D721Med (cell line): ENCODE results near the gene MMEL1.

Experiments used
- DNase-seq: peaks from one replicate; pipeline ENCODE4 v3.0.0; 2011; ENCODE audit warnings: low spot score; ENCODE audit not compliant: insufficient read length
- FAIRE-seq: peaks from 2 replicates; lab custom pipeline; 2011; peaks lifted over from hg19 to GRCh38; lab: Jason Lieb, UNC
- TF ChIP-seq, protein P1 (sequence below): IDR thresholded peaks from 2 replicates; pipeline ENCODE4 v1.5.1; 2012; ENCODE audit warnings: mild to moderate bottlenecking, control low read depth; ENCODE audit not compliant: insufficient read depth; ENCODE audit errors: missing control alignments

Gene MMEL1

DNA sequence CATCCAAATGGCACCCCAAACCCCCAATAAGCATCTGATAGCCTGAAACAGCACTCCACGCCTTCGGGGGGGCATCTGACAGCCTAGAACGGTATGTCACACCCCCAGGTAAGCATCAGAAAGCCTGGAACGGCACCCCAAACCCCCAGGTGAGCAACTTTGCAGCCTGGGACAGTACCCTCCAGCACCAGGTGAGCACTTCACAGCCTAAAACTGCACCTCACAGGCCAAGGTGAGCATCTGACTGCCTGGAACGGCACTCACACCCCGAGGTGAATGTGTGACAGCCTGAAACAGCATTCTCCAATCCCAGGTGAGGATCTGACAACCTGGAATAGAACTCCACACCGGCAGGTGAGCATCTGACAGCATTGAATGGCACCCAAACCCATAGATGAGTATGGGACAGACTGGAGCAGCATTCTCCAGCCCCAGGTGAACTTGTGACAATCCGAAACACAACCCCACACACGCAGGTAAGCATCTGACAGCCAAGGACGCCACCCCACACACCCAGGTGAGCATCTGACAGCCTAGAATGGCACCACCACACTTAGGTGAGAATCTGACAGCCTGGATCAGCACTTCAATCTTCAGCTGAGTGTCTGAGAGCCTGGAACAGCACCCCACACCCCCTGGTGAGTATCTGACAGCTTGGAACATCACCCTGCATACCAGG, 18.3 kb upstream of the MMEL1 start:
- TF ChIP-seq, protein P1, sequence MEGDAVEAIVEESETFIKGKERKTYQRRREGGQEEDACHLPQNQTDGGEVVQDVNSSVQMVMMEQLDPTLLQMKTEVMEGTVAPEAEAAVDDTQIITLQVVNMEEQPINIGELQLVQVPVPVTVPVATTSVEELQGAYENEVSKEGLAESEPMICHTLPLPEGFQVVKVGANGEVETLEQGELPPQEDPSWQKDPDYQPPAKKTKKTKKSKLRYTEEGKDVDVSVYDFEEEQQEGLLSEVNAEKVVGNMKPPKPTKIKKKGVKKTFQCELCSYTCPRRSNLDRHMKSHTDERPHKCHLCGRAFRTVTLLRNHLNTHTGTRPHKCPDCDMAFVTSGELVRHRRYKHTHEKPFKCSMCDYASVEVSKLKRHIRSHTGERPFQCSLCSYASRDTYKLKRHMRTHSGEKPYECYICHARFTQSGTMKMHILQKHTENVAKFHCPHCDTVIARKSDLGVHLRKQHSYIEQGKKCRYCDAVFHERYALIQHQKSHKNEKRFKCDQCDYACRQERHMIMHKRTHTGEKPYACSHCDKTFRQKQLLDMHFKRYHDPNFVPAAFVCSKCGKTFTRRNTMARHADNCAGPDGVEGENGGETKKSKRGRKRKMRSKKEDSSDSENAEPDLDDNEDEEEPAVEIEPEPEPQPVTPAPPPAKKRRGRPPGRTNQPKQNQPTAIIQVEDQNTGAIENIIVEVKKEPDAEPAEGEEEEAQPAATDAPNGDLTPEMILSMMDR, result no peak
- DNase-seq (no peak), FAIRE-seq (no peak)

DNA sequence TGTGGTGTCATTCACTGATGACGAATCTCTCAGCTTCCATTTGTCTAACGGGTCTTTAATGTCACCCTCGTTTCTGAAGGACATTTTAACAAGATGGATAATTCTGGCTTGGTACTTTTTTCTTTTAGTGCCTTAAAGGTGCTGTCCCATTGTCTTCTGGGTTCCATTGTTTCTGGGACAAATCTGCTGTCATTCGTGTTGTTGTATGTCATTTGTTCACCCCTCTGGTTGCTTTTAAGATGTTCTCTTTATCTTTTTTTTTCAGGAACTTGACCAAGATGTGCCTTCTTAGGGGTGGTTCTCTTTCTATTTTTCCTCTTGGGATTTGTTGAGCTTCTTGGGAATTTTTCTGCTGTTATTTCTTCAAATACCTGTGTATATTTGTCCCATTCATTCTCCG, 14.0 kb upstream of the MMEL1 start:
- DNase-seq (no peak), FAIRE-seq (no peak)
- TF ChIP-seq, protein P1, result no peak

DNA sequence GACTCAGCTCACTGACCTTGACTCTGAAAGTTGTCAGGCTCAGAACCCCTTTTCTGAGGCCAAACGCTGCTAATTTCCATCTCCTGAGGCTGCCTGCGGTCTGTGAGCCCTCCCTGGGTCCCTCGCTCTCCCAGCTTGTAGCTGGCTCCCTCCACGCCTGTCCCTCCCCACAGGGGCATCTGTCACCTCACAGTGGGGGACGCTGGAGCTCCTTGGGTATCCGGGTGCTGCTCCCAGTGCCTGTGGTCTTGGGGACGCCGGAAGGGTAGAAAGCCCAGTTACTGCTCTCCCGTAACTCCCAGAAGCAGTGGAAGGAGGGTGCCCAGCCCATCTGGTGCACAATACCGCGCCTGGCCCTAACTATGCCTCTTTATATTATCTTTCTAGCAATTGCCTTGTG, 13.0 kb upstream of the MMEL1 start:
- TF ChIP-seq, protein P1, result no peak
- no peak for DNase-seq
- FAIRE-seq, result no peak

DNA sequence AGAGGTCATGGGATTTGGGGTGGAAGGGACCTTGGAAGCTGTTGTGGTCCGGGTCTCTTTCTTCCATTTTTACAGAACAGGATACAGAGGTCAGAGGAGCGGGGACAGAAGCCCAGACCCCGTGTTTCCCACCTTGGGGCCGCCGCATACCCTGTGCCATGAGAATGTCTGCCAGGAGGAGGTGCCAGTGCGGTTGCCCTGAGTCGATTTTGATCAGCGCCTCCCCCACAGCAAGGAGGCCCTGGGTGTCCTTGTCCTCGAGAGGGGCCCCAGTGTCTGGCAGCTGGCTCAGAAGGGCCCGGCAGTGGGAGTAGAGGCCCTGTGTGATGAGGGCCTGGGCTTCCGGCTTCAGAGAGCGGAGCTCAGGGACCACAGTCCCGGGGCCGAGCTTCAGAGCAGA, 12.3 kb upstream of the MMEL1 start:
- TF ChIP-seq, protein P1, result no peak
- FAIRE-seq (no peak), DNase-seq (no peak)

DNA sequence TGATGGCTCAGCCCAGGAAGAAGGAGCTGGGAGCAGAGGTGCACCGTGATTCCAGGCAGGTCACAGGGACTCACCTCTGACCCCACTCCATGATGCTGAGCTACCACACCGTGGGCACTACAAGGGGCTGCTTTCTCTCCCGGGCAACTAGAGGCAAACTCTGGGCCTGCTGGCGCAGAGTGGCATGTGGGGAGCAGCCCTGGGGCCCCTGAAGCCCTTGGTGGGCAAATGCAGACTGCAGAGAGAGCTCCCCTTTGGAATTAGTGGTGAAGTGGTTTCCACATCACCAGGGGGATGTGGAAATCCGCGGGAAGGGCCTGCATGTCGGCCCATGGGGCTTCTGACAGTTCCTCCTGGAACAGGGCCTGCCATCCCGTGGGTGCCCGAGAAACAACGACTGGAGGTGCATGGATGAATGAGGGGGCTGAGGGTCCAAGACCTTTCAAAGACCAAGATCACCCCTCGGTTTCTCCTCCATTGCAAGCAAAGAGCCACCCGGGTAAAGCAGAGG, 11.8 kb upstream of the MMEL1 start:
- DNase-seq (no peak), FAIRE-seq (no peak)
- TF ChIP-seq, protein P1, result no peak

DNA sequence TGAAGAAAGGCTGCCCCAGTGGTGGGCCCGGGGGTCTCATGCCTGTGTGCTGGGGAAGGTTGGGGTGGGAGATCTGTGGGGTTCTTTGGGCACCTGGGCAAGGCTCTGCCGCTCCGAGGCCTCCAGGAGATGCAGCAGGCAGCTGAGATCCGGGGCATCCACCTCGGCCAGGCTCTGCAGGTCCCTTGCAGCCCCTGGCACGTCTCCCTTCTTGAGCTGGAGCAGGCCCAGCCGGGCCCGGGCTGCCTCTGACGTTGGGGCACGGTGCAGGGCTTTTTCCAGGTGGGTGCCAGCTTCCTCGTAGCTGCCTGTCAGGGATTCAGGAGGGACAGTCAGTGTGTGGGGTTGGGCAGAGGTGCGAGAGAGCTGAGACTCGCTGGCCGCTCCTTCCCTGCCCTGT, 11.4 kb upstream of the MMEL1 start:
- DNase-seq (no peak), FAIRE-seq (no peak)
- TF ChIP-seq, protein P1, result no peak

DNA sequence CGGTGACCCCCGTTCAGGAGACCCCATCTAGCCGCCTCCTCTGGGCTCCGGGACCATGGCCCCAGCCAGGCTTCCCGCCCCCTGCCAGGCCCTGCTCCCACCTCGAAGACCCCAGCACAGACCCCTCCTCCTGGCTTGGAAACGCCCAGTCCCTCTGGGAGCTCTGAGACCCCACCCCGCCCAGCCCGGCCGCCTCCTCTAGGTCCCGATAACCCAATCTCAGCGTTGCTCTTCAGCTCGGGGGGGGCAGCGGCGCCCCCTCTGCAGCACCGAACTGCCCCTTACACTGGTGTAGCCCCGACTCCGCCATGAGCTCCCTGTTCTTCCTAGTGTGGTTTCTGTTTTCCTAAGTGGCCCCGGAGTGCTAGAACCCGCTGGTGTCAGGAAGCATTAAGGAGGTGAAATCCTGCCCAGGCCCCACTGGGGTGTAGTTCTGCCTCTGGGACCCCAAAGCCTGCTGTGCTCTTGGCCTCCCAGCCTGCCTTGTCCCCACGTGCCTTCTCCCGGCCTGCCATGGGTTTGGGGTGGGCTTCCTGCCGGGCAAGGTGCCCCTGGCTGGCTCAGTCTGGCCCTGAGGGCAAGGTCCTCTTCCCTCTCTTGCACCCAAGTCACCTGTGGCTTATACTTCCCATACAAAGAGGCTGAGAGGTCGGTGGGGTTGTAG, 10.7 kb upstream of the MMEL1 start:
- FAIRE-seq, result no peak

More for the DNA sequence above, 10.7 kb upstream of the MMEL1 start:
- TF ChIP-seq, protein P1, result no peak
- DNase-seq, result no peak
